T-helper 17 cell (primary cell): ENCODE results near the gene CROCC. TPM values are rescaled to one million over a fixed set of nuclear protein-coding genes. Genes with fewer than 3 reads are reported as not detected.
A peak's percentile ranks its signal among the peaks of the same experiment; 100 is the strongest.
"Not testable (repeated sequence)": the region's sequence is repeated elsewhere in the genome, so short reads cannot be mapped to it uniquely, and the experiment has no call there.

Source experiments
- ATAC-seq: fragments of 150-1000 bp; cut with Tn5 transposase; 2 replicates; pipeline ENCODE4 v1.10.0; 2021; ENCODE audit warnings: mild to moderate bottlenecking, moderate library complexity
- DNase-seq, 3 donors: peaks; one replicate each; pipeline versions ENCODE4 v3.0.0 to v3.0.0-alpha.2; 2020 to 2021
- H3K9me3 ChIP-seq: one replicate; pipeline ENCODE4 v1.7.0; 2013; ENCODE audit warnings: low read length, mild to moderate bottlenecking; ENCODE audit not compliant: control insufficient read depth, poor library complexity, severe bottlenecking
- H3K27ac Mint-ChIP-seq: one replicate; pipeline ENCODE4 v1.8.0; 2022; ENCODE audit warnings: mild to moderate bottlenecking, moderate library complexity, mixed read lengths
- H3K27me3 Mint-ChIP-seq: one replicate; pipeline ENCODE4 v1.8.0; 2022; ENCODE audit warnings: mixed read lengths
- H3K36me3 Mint-ChIP-seq: one replicate; pipeline ENCODE4 v1.8.0; 2022; ENCODE audit warnings: low read depth, mixed read lengths
- H3K4me1 Mint-ChIP-seq: one replicate; pipeline ENCODE4 v1.8.0; 2022; ENCODE audit warnings: mild to moderate bottlenecking, mixed read lengths
- H3K4me3 Mint-ChIP-seq: one replicate; pipeline ENCODE4 v1.8.0; 2022; ENCODE audit warnings: mild to moderate bottlenecking, moderate library complexity, mixed read lengths
- total RNA-seq, 4 donors: library from RNA in 2 of 4; stranded (reverse) in 2 of 4; gene quantifications; one replicate each; pipeline ENCODE4 v1.2.3 and lab custom pipeline; 2022 to 2026

The CROCC gene, protein sequence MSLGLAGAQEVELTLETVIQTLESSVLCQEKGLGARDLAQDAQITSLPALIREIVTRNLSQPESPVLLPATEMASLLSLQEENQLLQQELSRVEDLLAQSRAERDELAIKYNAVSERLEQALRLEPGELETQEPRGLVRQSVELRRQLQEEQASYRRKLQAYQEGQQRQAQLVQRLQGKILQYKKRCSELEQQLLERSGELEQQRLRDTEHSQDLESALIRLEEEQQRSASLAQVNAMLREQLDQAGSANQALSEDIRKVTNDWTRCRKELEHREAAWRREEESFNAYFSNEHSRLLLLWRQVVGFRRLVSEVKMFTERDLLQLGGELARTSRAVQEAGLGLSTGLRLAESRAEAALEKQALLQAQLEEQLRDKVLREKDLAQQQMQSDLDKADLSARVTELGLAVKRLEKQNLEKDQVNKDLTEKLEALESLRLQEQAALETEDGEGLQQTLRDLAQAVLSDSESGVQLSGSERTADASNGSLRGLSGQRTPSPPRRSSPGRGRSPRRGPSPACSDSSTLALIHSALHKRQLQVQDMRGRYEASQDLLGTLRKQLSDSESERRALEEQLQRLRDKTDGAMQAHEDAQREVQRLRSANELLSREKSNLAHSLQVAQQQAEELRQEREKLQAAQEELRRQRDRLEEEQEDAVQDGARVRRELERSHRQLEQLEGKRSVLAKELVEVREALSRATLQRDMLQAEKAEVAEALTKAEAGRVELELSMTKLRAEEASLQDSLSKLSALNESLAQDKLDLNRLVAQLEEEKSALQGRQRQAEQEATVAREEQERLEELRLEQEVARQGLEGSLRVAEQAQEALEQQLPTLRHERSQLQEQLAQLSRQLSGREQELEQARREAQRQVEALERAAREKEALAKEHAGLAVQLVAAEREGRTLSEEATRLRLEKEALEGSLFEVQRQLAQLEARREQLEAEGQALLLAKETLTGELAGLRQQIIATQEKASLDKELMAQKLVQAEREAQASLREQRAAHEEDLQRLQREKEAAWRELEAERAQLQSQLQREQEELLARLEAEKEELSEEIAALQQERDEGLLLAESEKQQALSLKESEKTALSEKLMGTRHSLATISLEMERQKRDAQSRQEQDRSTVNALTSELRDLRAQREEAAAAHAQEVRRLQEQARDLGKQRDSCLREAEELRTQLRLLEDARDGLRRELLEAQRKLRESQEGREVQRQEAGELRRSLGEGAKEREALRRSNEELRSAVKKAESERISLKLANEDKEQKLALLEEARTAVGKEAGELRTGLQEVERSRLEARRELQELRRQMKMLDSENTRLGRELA (N-terminal part only)
- 10 to 100 TPM; 52.4 to 55.9 TPM for total RNA-seq
- total RNA-seq (lab: John Stamatoyannopoulos, UW), result 85.4 to 114 reads per million in 2 donors

DNA sequence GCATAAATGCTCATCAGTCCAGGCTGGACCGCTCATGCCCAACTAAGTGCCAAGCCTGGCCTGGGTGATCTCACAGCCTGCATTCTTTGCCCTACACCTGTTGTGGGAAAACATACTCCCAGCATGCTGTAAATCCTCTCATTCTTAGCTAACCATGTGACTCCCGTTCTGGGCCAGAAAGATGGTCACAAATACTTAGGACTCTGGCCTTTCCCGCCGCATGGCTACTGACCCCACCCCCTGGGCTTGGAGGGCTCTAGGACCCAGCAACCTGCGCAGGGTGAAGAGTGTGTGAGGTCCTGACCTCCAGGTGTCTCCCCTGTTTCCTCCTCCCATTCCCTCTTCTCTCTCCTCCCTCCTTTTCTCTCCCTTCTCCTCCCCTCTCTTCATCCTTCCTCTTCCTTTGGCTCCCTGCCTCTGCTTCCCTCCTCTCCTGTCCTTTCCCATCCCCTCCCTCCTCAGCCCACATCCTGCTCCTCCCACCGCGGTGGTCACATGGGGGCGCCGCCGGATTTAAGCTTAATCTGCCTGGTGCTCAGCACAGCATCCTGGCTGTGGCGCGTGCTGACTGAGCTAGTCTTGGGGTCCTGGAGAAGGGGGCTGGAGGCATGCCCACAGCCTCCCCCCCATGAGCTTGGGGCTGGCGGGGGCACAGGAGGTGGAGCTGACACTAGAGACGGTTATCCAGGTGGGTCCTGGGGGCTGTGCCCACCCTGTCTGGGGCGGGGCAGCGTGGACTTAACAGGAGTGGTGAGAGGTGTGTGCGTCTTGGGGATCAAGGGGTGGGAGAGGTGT lies at the start of gene CROCC:
Gene CROCC (plus strand): TSS at position 541 of the 795 bp plus-strand sequence. CDS start 88 bp downstream, at position 629.
- H3K9me3 ChIP-seq, result no peaks in the 10 kb centered on the region
- Mint-ChIP-seq H3K36me3 (peaks cover 6% of the 10 kb centered on the region), H3K4me1 (peaks cover 40% of the 10 kb centered on the region), H3K4me3 (peak within 1 kb of the TSS; percentile 80), H3K27me3 (no peaks in the 10 kb centered on the region), H3K27ac (peak within 1 kb of the TSS; percentile 75)
- DNase-seq, result no peak
- ATAC-seq, result peak; percentile 73

GRCh38 chr1:16872152-16873075 lies 49.3 kb upstream of the CROCC start:
- H3K36me3 Mint-ChIP-seq, DNase-seq, H3K27ac Mint-ChIP-seq, H3K9me3 ChIP-seq: not testable (repeated sequence)
- peak; percentile 61 for ATAC-seq
- Mint-ChIP-seq H3K4me3 (peak overlapping the region; percentile 91), H3K4me1 (peaks cover 13% of the 10 kb centered on the region), H3K27me3 (peaks cover 48% of the 10 kb centered on the region)

- H3K9me3 ChIP-seq, H3K36me3 Mint-ChIP-seq: not testable (repeated sequence)
- ATAC-seq (peak; percentile 73), DNase-seq (peak; percentile 48 to 59 (median 52))
- peak overlapping the region; percentile 91 for H3K4me3 Mint-ChIP-seq
- H3K4me1 Mint-ChIP-seq, result peaks cover 13% of the 10 kb centered on the region
- peak overlapping the region; percentile 73 for H3K27ac Mint-ChIP-seq
- peaks cover 48% of the 10 kb centered on the region for H3K27me3 Mint-ChIP-seq
These were observed 48.5 kb upstream of the CROCC start for GRCh38 chr1:16873076-16873879.

DNA sequence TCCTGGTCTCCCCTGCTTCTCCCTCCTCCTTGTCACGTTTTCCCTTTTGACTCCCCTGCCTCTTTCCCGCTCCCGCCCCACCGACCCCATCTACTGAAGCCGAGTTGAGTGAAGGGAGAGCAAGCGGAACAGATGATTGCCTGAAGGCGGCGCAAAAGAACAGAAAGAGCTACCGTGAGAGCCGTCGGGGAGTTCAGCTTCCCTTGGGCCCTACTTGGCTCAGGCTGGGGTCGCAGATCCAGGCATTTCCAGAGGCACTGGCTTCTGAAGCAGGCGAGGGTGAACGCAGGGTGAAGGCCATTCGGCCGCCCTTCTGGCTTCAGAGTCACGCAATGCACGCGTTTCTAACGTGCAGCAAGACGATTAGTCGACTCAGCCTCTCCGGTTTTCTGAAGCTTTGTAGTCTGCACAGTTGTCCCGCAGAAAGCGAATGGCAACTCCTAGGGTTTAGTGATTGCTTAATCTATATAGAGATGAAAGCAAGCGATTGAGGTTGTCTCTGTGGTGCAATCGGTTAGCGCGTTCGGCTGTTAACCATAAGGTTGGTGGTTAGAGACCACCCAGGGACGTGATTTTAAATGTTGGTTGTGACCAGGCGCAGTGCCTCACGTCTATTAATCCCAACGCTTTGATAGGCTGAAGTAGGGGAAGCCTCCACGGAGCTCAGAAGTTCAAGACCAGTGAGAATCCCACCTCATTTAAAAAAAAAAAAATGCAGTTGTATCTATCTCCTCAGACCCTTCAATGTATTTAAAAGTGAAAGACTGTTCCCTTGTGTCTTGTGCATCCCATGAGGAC lies 46.6 kb upstream of the CROCC start:
- not testable (repeated sequence) for H3K27ac Mint-ChIP-seq, DNase-seq, H3K9me3 ChIP-seq, H3K36me3 Mint-ChIP-seq, H3K4me3 Mint-ChIP-seq, ATAC-seq
- Mint-ChIP-seq H3K4me1 (peaks cover 13% of the 10 kb centered on the region), H3K27me3 (peaks cover 63% of the 10 kb centered on the region)

GRCh38 chr1:16881742-16882141 lies 40.0 kb upstream of the CROCC start:
- H3K9me3 ChIP-seq, H3K27ac Mint-ChIP-seq, H3K4me3 Mint-ChIP-seq, DNase-seq, ATAC-seq: not testable (repeated sequence)
- Mint-ChIP-seq H3K36me3 (peaks cover 11% of the 10 kb centered on the region), H3K4me1 (peaks cover 14% of the 10 kb centered on the region), H3K27me3 (peaks cover 72% of the 10 kb centered on the region)

- Mint-ChIP-seq H3K36me3 (peaks cover 9% of the 10 kb centered on the region), H3K27me3 (peaks cover 72% of the 10 kb centered on the region), H3K4me1 (peaks cover 14% of the 10 kb centered on the region), H3K4me3 (no peak overlapping the region), H3K27ac (no peak overlapping the region)
- no peaks in the 10 kb centered on the region for H3K9me3 ChIP-seq
- ATAC-seq (no peak), DNase-seq (no peak)
These were observed 38.7 kb upstream of the CROCC start for GRCh38 chr1:16882986-16883385.

DNA sequence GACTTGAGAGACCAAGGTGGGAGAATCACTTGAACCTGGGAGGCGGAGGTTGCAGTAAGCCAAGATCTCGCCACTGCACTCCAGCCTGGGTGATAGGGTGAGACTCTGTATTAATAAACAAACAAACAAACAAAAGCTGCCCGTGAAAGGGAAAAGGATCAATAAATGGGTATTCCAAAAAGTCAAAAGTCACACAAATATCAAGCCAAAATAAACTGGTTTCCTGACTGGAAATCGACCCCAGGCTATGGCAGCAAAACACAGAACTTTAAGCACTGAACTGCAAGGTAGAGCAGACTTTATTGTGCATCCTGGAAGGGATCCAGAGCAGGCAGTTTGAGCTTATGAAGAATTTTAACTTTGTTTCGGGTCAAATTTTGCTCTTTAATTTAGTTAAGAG lies 37.2 kb upstream of the CROCC start:
- DNase-seq, ATAC-seq, H3K27ac Mint-ChIP-seq, H3K4me3 Mint-ChIP-seq, H3K9me3 ChIP-seq: not testable (repeated sequence)
- Mint-ChIP-seq H3K4me1 (peaks cover 23% of the 10 kb centered on the region), H3K27me3 (peaks cover 67% of the 10 kb centered on the region), H3K36me3 (peaks cover 15% of the 10 kb centered on the region)

DNA sequence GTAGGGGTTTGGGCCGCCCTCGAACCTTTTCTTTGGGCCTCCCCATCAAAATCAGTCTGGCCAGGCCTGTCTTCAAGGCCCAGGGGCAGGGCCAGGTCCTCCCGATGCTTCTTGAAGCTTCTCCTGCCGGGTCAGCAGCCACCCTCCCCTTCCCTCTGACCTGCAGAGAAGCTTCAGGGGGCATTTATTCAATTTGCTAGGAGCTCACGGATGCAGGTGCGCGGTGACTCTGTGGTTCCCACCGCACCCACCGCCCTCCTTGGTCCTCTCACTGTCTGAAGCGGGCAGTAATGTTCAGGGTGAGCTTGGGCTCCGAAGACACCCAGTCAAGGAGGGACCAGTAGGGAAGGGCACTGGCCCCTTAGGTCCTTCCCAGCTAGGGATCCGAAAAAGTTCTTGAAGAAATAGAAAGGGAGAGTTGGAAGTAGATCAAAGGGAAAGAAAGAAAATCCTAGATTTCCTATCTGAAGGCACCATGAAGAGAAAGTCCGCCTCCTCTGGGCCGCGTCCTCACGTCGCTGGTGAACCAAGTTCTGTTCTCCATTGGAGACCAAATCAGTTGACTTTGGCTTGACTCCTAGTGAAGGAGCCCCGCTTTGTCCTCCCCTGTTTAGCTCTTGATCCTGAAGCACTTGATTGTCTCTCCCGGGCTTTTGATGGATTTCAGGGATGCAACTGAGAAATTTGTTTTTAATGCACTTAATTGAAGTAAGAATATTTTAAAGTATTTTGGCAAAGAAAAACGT lies 34.7 kb upstream of the CROCC start:
- H3K27me3 Mint-ChIP-seq, result peaks cover 60% of the 10 kb centered on the region

DNA sequence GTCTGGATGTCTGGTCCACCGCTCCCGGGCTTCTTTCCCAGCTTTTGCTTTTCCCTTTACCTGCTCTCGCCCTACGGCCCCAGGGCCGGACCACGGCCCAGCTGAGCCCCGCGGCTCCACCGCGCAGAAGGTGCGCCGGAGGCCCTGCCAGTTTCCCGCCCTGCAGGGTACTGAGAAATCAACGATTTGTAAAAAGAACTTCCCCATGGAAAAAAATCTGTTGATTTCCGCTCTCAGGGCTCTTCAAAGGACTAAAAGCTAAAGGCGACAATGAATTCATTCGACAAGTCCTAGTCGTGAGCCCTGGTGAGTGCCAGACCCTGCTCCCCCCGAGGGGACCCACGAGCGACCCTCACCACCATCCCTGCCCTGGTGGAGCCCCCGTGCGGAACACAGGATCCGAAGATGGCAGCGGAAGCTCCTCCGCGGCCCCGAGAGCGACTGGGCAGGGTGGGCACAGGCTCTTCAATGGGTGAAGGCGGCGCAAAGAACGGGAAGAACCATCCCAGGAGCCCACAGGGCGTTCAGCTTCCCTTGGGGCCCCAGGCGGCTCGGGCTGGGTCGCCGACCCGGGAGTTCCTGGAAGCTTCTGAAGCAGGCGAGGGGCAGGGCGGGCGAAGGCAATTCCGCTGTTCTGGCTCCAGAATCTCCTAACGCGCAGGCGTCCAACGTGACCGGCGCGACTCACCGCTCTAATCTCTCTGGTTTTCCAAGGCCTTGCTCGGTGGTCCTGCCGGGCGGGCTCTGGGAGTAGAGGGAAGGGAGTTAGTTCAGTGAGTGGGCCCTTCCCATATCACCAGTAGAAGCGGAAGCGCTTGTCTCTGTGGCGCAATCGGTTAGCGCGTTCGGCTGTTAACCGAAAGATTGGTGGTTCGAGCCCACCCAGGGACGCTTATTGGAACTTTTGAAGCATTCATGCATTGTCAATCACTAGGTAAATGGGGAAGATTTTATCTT lies 32.6 kb upstream of the CROCC start:
- DNase-seq, result peak in 2 of 3 donors; percentile 22 to 37
- peaks cover 8% of the 10 kb centered on the region for H3K36me3 Mint-ChIP-seq
- H3K4me3 Mint-ChIP-seq, result peak overlapping the region; percentile 95
- peaks cover 21% of the 10 kb centered on the region for H3K4me1 Mint-ChIP-seq
- peak overlapping the region; percentile 94 for H3K27ac Mint-ChIP-seq
- peaks cover 40% of the 10 kb centered on the region for H3K27me3 Mint-ChIP-seq
- H3K9me3 ChIP-seq, result no peaks in the 10 kb centered on the region
- peak; percentile 80 for ATAC-seq

More for the DNA sequence above, 34.7 kb upstream of the CROCC start:
- Mint-ChIP-seq H3K27ac (no peak overlapping the region), H3K36me3 (peaks cover 14% of the 10 kb centered on the region), H3K4me3 (no peak overlapping the region), H3K4me1 (peaks cover 26% of the 10 kb centered on the region)
- ATAC-seq, result no peak
- no peak for DNase-seq
- H3K9me3 ChIP-seq, result no peaks in the 10 kb centered on the region
